ENCODE measurements around the gene NUPR1. TPM values are rescaled to one million over a fixed set of nuclear protein-coding genes. Genes with fewer than 3 reads are reported as not detected.

Gene NUPR1
- total RNA-seq, 1 experiment from 2014 or later: 2.2 TPM

GRCh38 chr16:28558456-28558855 is 19.7 kb upstream of the NUPR1 start:
- TF ChIP-seq FOSL1 (IDR thresholded peaks at IDR 0.05; ENCODE audit: low read depth): no peak
- H3K36me3 ChIP-seq (ENCODE audit: control insufficient read depth in 1 of 2, insufficient read depth in 2 of 2, low read length in 2 of 2): no peaks in the 10 kb centered on the region; a peak in 1 of 4 replicates
- H3K9ac ChIP-seq (ENCODE audit: low read length): no peak overlapping the region
- H3K27me3 ChIP-seq (ENCODE audit: insufficient read depth, low read length): no peaks in the 10 kb centered on the region
- no TSS peak for BruUV-seq (replicated peaks)
- no peak for ATAC-seq
- H4K20me1 ChIP-seq (ENCODE audit: insufficient read depth): no peaks in the 10 kb centered on the region
- peaks cover 6% of the 10 kb centered on the region; the same call in 1 of the 2 replicates for H3K79me2 ChIP-seq (ENCODE audit: insufficient read depth, low read length)
- H3K4me1 ChIP-seq (ENCODE audit: control insufficient read depth in 1 of 2, insufficient read depth in 2 of 2, low read length in 2 of 2): peaks cover 5 to 13% of the 10 kb centered on the region in 2 experiments; a peak in 3 of 4 replicates
- no peaks in the 10 kb centered on the region for H3K9me3 ChIP-seq (ENCODE audit: control insufficient read depth in 1 of 2, insufficient read depth in 1 of 2, low read depth in 1 of 2, low read length in 2 of 2)
- intact Hi-C loops (cut with micrococcal nuclease): no loop called here
- H3K9me2 ChIP-seq (ENCODE audit: insufficient read depth): no peaks in the 10 kb centered on the region
- no peak for DNase-seq (ENCODE audit: low read depth, low spot score)
- H3K27ac ChIP-seq (ENCODE audit: low read depth, low read length): no peak overlapping the region
- no peak overlapping the region for H3K4me3 ChIP-seq (replicated peaks in 1 of 2; ENCODE audit: low read depth in 1 of 2, low read length in 2 of 2)
- POLR2A ChIA-PET: no interaction called here
- no peak overlapping the region for H2AFZ ChIP-seq (ENCODE audit: low read depth, low read length, poor library complexity, severe bottlenecking)
- RAD21 ChIA-PET (ENCODE audit: low non-redundant PET in 1 of 2, low total read pairs in 2 of 2, uncharacterized antibody in 2 of 2, unreplicated experiment in 2 of 2): no interaction called here
- CTCF ChIA-PET: no interaction called here
- H3K4me2 ChIP-seq (ENCODE audit: low read length): no peak overlapping the region

- Histone ChIP-seq H3K36me3 (ENCODE audit: control insufficient read depth in 1 of 2, insufficient read depth in 2 of 2, low read length in 2 of 2) (no peaks in the 10 kb centered on the region; a peak in 1 of 4 replicates), H3K4me1 (ENCODE audit: control insufficient read depth in 1 of 2, insufficient read depth in 2 of 2, low read length in 2 of 2) (peaks cover 5 to 17% of the 10 kb centered on the region in 2 experiments; a peak in 3 of 4 replicates), H3K27me3 (ENCODE audit: insufficient read depth, low read length) (no peaks in the 10 kb centered on the region), H3K9me2 (ENCODE audit: insufficient read depth) (no peaks in the 10 kb centered on the region), H3K9me3 (ENCODE audit: control insufficient read depth in 1 of 2, insufficient read depth in 1 of 2, low read depth in 1 of 2, low read length in 2 of 2) (no peaks in the 10 kb centered on the region), H3K9ac (ENCODE audit: low read length) (no peak overlapping the region), H2AFZ (ENCODE audit: low read depth, low read length, poor library complexity, severe bottlenecking) (no peak overlapping the region), H3K27ac (ENCODE audit: low read depth, low read length) (no peak overlapping the region), H3K4me3 (replicated peaks in 1 of 2; ENCODE audit: low read depth in 1 of 2, low read length in 2 of 2) (no peak overlapping the region), H3K4me2 (ENCODE audit: low read length) (no peak overlapping the region), H4K20me1 (ENCODE audit: insufficient read depth) (no peaks in the 10 kb centered on the region), H3K79me2 (ENCODE audit: insufficient read depth, low read length) (peaks cover 6% of the 10 kb centered on the region; the same call in 1 of the 2 replicates)
- DNase-seq (ENCODE audit: low read depth, low spot score): no peak
- no TSS peak for BruUV-seq (replicated peaks)
- RAD21 ChIA-PET (ENCODE audit: low non-redundant PET in 1 of 2, low total read pairs in 2 of 2, uncharacterized antibody in 2 of 2, unreplicated experiment in 2 of 2): no interaction called here
- POLR2A ChIA-PET: no interaction called here
- TF ChIP-seq EZH2 (IDR thresholded peaks at IDR 0.05): no peak
- TF ChIP-seq ZBTB33 (IDR thresholded peaks at IDR 0.05; ENCODE audit: extremely low read depth, insufficient replicate concordance, low read length): no peak
- ATAC-seq: no peak
- CTCF ChIA-PET: no interaction called here
- intact Hi-C loops (cut with micrococcal nuclease): no loop called here
These were observed 18.1 kb upstream of the NUPR1 start for GRCh38 chr16:28556914-28557320.

Data from HCT116 (cell line).